ENCODE measurements around the gene CCL27. TPM values are rescaled to one million over a fixed set of nuclear protein-coding genes. Genes with fewer than 3 reads are reported as not detected.
"Not testable (repeated sequence)": the region's sequence is repeated elsewhere in the genome, so short reads cannot be mapped to it uniquely, and the experiment has no call there.

CCL27 gene
- total RNA-seq, 4 donors from 2014 or later = not detected

GRCh38 chr9:34646211-34647083, 16.0 kb downstream of the CCL27 start, which contains the start of gene GALT:
GALT (plus strand) TSS chr9:34646675; CDS start chr9:34646705, 30 bp downstream.
- DNase-seq (ENCODE audit: low spot score) (peak; percentile 99), ATAC-seq (ENCODE audit: low FRiP score) (peak; percentile 73)
- peak in 1 of 3 donors; percentile 3 for TF ChIP-seq CTCF (IDR thresholded peaks at IDR 0.05)

- TF ChIP-seq CTCF (IDR thresholded peaks at IDR 0.05) = no peak
- no peak for DNase-seq (ENCODE audit: low spot score)
- ATAC-seq (ENCODE audit: low FRiP score) = no peak
Observed at GRCh38 chr9:34644766-34645314, 17.6 kb downstream of the CCL27 start.

GRCh38 chr9:34642679-34643078, 19.8 kb downstream of the CCL27 start:
- TF ChIP-seq CTCF (IDR thresholded peaks at IDR 0.05) = no peak
- ATAC-seq (ENCODE audit: low FRiP score) (no peak), DNase-seq (ENCODE audit: low spot score) (no peak)

GRCh38 chr9:34639322-34639721, 23.1 kb downstream of the CCL27 start:
- DNase-seq (ENCODE audit: low spot score); ATAC-seq (ENCODE audit: low FRiP score): not testable (repeated sequence)

- DNase-seq (ENCODE audit: low spot score) (no peak), ATAC-seq (ENCODE audit: low FRiP score) (no peak)
- no peak for TF ChIP-seq CTCF (IDR thresholded peaks at IDR 0.05)
Observed at GRCh38 chr9:34638138-34638445, 24.4 kb downstream of the CCL27 start.

GRCh38 chr9:34637356-34638137, 24.9 kb downstream of the CCL27 start, which contains the start of gene SIGMAR1:
SIGMAR1 (minus strand) TSS chr9:34637787; CDS start chr9:34637697, 90 bp downstream.
- DNase-seq (ENCODE audit: low spot score) = peak; percentile 66
- no peak for TF ChIP-seq CTCF (IDR thresholded peaks at IDR 0.05)
- ATAC-seq (ENCODE audit: low FRiP score) = peak; percentile 98

GRCh38 chr9:34636791-34637355, 25.6 kb downstream of the CCL27 start:
- no peak for TF ChIP-seq CTCF (IDR thresholded peaks at IDR 0.05)
- DNase-seq (ENCODE audit: low spot score) (no peak), ATAC-seq (ENCODE audit: low FRiP score) (no peak)
